Measurements from ENCODE around the gene AMER2. TPM values are rescaled to one million over a fixed set of nuclear protein-coding genes. Genes with fewer than 3 reads are reported as not detected.

AMER2 gene, protein sequence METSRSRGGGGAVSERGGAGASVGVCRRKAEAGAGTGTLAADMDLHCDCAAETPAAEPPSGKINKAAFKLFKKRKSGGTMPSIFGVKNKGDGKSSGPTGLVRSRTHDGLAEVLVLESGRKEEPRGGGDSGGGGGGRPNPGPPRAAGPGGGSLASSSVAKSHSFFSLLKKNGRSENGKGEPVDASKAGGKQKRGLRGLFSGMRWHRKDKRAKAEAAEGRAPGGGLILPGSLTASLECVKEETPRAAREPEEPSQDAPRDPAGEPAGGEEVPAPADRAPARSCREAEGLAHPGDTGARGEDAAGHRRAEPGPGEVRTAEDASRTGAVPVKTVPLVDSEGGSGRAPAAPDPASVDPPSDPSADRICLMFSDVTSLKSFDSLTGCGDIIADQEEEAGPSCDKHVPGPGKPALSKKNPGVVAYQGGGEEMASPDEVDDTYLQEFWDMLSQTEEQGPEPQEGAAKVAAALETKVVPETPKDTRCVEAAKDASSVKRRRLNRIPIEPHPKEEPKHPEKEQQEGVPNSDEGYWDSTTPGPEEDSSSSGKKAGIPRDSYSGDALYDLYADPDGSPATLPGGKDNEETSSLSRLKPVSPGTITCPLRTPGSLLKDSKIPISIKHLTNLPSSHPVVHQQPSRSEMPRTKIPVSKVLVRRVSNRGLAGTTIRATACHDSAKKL
- under 1 TPM; 0.32 to 0.36 (median 0.32) TPM for polyA plus RNA-seq (ENCODE audit: insufficient read length in 4 of 4)

DNA sequence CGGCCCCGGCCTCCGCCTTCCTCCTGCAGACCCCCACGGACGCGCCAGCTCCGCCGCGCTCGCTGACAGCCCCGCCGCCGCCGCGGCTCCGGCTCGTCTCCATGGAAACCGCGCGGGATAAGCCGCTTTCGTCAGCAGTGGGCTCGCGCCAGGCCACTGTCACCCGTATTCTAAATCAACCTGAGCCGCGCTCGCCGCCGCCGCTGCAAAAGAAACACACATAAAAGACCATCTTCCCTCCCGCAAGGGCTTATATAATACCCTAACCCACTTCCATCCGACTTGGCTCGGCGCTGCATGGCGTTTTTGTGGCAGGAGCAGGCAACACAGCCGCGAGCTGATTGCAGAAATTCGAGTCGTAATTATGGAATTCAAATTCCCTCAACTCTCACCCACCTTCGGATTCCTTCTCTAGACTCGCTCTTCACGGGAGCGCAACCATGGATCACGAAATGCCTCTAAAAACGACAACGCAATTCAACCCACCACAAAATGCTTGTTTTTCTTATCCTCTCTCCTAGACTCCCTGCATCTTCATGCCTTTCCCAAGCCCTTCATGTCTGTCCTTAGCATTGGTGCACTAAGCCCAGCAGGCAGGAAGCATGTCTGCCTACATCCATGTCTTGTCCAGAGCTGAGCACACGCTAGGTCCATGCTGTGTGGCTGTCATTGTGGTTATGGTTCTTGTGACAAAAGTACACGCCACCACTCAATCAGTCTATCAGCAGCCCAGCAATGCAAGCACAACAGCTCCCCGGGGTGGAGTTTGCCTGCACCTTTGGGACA is at the start of gene AMER2:
AMER2 (minus strand) TSS at position 772 of the 786 bp plus-strand sequence; CDS start at position 103, 669 bp downstream.
- DNase-seq (ENCODE audit: low read depth in 4 of 4, low spot score in 3 of 4): peak in 2 of 4 donors; percentile 33

DNA sequence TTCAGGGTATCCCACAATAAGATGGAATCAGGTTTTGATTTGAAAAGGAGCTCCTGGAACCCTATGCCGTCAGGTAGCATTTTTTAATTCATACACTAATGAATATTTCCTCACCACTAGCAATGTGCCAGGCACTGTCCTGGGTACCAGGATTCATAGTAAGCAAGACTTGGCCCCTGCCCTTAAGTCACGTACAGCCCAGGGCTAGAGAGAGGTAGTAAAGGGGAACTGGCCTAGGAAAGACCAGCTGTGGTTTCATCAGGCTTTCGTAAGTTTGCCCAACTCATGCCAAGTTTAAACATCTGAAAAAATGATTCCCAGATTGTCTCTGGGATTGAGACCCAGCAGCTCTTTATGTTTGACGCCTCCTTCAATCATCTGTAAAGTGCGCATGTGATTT is 45.9 kb upstream of the AMER2 start:
- no peak for DNase-seq (ENCODE audit: low read depth in 4 of 4, low spot score in 3 of 4)

- no peak for DNase-seq (ENCODE audit: low read depth in 4 of 4, low spot score in 3 of 4)
These were observed 45.2 kb upstream of the AMER2 start for GRCh38 chr13:25217023-25217885.

DNA sequence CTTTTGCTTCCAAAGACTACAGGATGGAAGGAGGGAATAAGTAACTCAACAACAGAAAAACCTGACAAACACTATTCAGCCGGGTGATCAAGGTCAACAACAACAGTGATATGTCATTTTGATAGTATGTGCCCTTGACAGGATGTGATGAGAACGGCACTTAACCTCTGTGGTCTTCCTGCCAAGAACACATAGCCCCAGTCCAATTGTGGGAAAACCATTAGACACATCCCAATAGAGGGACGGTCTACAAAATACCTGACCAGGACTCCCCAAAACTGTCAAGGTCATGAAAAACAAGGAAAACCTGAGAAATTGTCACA is 43.1 kb upstream of the AMER2 start:
- no peak for DNase-seq (ENCODE audit: low read depth in 4 of 4, low spot score in 3 of 4)

GRCh38 chr13:25214491-25215252 is 42.6 kb upstream of the AMER2 start:
- no peak for DNase-seq (ENCODE audit: low read depth in 4 of 4, low spot score in 3 of 4)

DNA sequence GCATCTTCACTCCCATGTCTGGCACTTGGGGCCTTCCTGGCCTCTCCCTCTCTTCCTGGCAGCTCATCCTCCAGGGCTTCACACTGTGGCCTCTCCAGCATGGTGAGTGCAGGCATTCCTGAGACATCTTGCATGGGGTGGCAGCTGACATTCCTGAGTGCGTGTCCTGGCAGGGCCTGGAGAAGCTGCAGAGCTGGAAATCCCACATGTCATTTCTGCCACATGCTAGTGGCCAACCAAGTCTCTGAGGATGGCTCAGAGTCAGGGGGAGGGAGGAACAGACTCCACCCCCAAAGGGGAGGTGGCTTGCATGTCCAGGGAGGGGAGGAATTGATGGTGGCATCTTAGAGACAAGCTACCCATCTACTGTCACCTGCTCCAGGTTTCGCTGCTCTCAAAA is 41.6 kb upstream of the AMER2 start:
- DNase-seq (ENCODE audit: low read depth in 4 of 4, low spot score in 3 of 4): no peak

- DNase-seq (ENCODE audit: low read depth in 4 of 4, low spot score in 3 of 4): no peak
These were observed 38.9 kb upstream of the AMER2 start for GRCh38 chr13:25210842-25211569.

DNA sequence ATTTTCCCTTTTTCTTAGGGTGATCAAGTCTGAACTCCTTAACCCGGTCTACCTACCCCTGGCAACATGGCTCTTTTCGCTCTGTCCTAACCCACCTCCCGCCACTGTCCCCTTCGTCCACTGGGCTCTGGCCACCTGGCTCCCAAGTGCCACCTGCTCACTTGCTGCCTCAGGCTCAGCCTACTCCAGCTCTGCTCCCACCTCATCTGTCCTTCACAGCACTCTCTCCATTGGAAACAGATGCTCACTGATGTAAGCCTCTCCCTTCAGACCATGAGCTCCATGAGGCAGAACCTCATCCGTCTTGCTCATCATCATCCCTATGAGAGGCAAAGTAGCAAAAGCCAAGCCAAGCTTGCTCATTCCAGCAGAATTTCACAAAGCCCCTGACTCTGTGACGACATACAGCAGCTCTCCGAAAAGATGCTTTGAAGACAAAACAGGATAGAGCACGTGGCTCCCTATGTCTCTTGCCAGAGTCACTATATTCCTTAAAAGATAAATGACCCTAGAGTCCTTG is 35.3 kb upstream of the AMER2 start:
- no peak for DNase-seq (ENCODE audit: low read depth in 4 of 4, low spot score in 3 of 4)

GRCh38 chr13:25204863-25205262 is 32.8 kb upstream of the AMER2 start:
- DNase-seq (ENCODE audit: low read depth in 4 of 4, low spot score in 3 of 4): no peak

DNA sequence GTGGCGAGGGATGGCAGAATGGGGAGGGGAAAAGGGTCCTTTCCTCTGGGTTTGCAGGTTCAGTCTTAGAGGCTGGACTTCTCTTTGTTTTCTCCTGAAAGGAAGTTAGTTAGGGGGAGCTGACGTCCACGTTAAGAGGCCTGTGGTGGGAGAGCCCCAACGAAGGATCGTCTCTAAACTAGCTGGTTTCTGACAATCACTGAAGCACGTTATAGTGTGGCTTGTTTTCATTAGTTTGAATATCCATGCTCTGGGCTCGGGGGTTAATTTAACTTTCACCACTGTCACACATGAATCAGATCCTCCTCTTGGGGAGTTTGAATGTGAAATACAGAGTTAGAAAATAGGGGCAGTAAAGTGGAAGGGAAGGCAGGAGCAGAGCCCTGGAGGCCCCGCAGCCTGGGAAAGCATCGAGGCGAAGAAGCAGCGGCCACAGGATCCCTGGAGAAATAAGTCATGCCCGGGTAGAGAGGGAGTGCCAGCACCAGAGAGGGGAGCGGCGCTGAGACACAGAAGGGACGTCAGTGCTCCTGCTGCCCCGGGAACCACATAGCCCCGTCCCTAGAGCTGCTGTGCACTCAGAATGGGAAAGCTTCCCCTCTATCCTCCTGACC is 31.1 kb upstream of the AMER2 start:
- peak in 1 of 4 donors; percentile 32 for DNase-seq (ENCODE audit: low read depth in 4 of 4, low spot score in 3 of 4)

DNA sequence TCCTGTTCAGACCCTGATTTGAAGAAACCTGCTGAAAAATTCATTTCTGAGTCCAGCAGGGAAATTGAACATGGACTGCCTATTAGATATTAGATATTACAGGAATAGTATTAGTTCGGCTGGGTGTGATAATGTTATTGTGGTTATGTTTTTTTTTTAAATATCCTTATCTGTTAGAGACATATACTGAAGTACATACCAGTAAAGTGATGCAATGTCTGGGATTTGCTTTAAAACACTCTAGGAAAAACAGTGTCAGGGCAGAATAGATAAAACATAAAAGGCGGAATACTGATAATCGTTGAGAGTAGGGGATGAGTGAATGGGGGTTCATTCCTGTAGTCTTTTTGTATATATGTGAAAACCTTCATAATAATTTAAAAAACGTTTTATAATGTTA is 28.7 kb upstream of the AMER2 start:
- DNase-seq (ENCODE audit: low read depth in 4 of 4, low spot score in 3 of 4): no peak

DNA sequence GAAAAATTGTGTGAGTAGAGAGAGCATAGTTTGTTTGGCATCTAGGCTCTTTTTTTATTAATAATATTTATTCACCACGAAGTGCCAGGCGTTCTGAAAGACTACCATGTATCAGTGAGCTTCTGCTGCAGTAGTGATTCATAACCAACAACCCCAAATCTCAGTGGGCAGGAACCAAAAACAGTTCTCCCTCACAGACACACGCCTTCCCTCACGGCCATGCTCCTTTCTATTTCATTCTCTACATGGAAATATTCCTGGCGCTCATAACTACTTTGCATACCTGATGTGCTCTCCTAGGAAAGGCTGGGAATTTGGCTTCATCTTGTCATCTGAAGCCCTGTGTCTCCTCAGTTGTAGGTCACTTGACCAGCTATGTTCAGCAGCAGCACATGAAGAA is 26.6 kb upstream of the AMER2 start:
- no peak for DNase-seq (ENCODE audit: low read depth in 4 of 4, low spot score in 3 of 4)

DNA sequence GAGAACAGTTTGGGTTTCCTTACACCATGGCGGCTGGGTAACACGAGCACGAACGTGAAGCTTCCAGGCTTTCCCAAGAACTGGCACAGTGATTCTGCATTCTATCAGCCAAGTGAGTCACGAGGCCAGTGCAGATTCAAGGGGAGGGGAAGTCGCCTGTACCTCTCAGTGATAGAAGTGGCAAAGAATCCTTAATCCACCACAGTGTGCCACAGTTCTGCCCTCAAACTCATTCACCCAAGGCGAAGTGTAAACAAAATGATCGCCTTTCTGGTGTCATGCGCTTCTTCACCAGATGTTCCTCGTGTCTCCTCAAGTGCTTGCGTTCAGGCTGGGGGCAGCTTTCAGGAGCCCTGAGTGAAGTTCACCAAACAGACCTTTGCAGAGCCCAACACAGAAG is 24.9 kb upstream of the AMER2 start:
- no peak for DNase-seq (ENCODE audit: low read depth in 4 of 4, low spot score in 3 of 4)

DNA sequence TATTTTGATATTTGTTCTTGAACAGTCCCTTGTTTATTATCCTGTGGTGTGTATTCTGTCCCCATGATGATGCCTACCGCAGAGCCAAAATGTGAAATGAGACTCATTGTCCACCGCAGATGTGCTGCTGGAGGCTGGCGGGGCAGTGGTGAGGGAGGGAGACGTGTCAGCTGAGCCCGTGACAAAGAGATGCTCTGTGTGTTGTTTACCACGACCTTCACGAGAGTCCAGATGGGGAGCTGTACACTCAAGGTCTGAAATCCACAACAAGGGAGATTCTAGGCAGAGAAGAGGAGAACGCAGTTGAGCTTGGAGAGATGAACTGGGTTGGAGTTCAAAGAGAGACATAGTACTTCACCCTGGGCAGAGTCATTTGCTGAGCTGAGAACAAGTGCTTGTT is 20.8 kb upstream of the AMER2 start:
- DNase-seq (ENCODE audit: low read depth in 4 of 4, low spot score in 3 of 4): no peak

- DNase-seq (ENCODE audit: low read depth in 4 of 4, low spot score in 3 of 4): no peak
These were observed 20.4 kb upstream of the AMER2 start for GRCh38 chr13:25192489-25192888.

- no peak for DNase-seq (ENCODE audit: low read depth in 4 of 4, low spot score in 3 of 4)
These were observed 20.0 kb upstream of the AMER2 start for GRCh38 chr13:25192052-25192451.

GRCh38 chr13:25190771-25191170 is 18.7 kb upstream of the AMER2 start:
- DNase-seq (ENCODE audit: low read depth in 4 of 4, low spot score in 3 of 4): no peak

- DNase-seq (ENCODE audit: low read depth in 4 of 4, low spot score in 3 of 4): no peak
These were observed 18.2 kb upstream of the AMER2 start for GRCh38 chr13:25190256-25190655.

Measured in left renal pelvis (tissue), 4 donors.